ENCODE results near the gene CNBD2. TPM values are rescaled to one million over a fixed set of nuclear protein-coding genes. Genes with fewer than 3 reads are reported as not detected.
"Not testable (repeated sequence)": the region's sequence is repeated elsewhere in the genome, so short reads cannot be mapped to it uniquely, and the experiment has no call there.

The CNBD2 gene
- total RNA-seq, 5 donors from 2014 or later (not counting 1 experiment from before 2014, with no cell fraction given) = 5.3 to 20.1 (median 7.4) TPM

- H3K27ac Mint-ChIP-seq = peak overlapping the region; percentile 99 to 100
Observed at GRCh38 chr20:35953387-35954199, 14.8 kb upstream of the CNBD2 start.

GRCh38 chr20:35954200-35954906 lies 14.0 kb upstream of the CNBD2 start, which contains the start of gene SCAND1:
Gene SCAND1, minus strand, starts transcription at chr20:35954502. Its CDS starts 218 bp downstream, at chr20:35954284.
- Mint-ChIP-seq H3K4me3 (peak within 1 kb of the TSS; percentile 95 to 99 (median 99)), H3K9me3 (peaks cover 0 to 3% (median 0%) of the 10 kb centered on the region in 3 donors), H3K36me3 (no peaks in the 10 kb centered on the region), H3K4me1 (peaks cover 20 to 23% (median 21%) of the 10 kb centered on the region in 3 donors), H3K27ac (peak within 1 kb of the TSS; percentile 99 to 100), H3K27me3 (no peaks in the 10 kb centered on the region)
- DNase-seq (peak; percentile 91 to 99 (median 95)), ATAC-seq (replicated peaks in 1 of 4) (peak; percentile 86 to 91 (median 88))
- ChIA-PET POLR2A (interaction anchor here (0.5 to 1.7 kb wide), 11 partner anchors 11 to 1842 kb away, joined by 3 to 6 read pairs (median 4); partner anchors contain the start of genes EIF2S2 (in 1 of the 2), PHF20 (in 1 of the 2), RBM39 (in 1 of the 2) and SPAG4 (in 1 of the 2)), CTCF (interaction anchor here (0.5 to 2.4 kb wide), 20 partner anchors 12 to 1141 kb away, joined by 3 to 16 read pairs (median 4); partner anchors contain the start of genes CEP250 (in 1 of the 2), PHF20 (in 1 of the 2), RBL1 (in 1 of the 2) and RBM39 (in 1 of the 2))
- H3K27me3 ChIP-seq (replicated peaks in 1 of 2; ENCODE audit: control insufficient read depth in 2 of 2, extremely low read depth in 1 of 2, insufficient read depth in 2 of 2, low read length in 1 of 2) = no peaks in the 10 kb centered on the region
- H3K9me3 ChIP-seq = no peaks in the 10 kb centered on the region
- under 1% methylated on average over 76 of the region's 76 CpGs for WGBS (ENCODE audit: insufficient coverage)
- peaks cover 14 to 29% of the 10 kb centered on the region in 2 experiments for H3K4me1 ChIP-seq (ENCODE audit: control insufficient read depth in 1 of 2, extremely low read depth in 1 of 2, insufficient read depth in 2 of 2, low read length in 2 of 2)
- peaks cover 0 to 2% of the 10 kb centered on the region in 2 donors for H3K36me3 ChIP-seq (ENCODE audit: control insufficient read depth in 2 of 2, extremely low read depth in 1 of 2, insufficient read depth in 1 of 2, low read length in 1 of 2)
- peak within 1 kb of the TSS; percentile 98 for H3K27ac ChIP-seq (ENCODE audit: low read length)
- H3K4me3 ChIP-seq (ENCODE audit: control insufficient read depth in 1 of 2, extremely low read depth in 1 of 2, low read length in 1 of 2) = peak within 1 kb of the TSS; percentile 82 to 87

More at GRCh38 chr20:35953387-35954199, 14.8 kb upstream of the CNBD2 start:
- under 1% methylated on average over 60 of the region's 65 CpGs for WGBS (ENCODE audit: insufficient coverage)
- peak overlapping the region; percentile 98 for H3K27ac ChIP-seq (ENCODE audit: low read length)
- Mint-ChIP-seq H3K27me3 (no peaks in the 10 kb centered on the region), H3K36me3 (peaks cover under 1% of the 10 kb centered on the region), H3K9me3 (no peaks in the 10 kb centered on the region), H3K4me3 (peak overlapping the region; percentile 95 to 99 (median 99)), H3K4me1 (peaks cover 20 to 26% (median 21%) of the 10 kb centered on the region in 3 donors)
- no peaks in the 10 kb centered on the region for H3K27me3 ChIP-seq (replicated peaks in 1 of 2; ENCODE audit: control insufficient read depth in 2 of 2, extremely low read depth in 1 of 2, insufficient read depth in 2 of 2, low read length in 1 of 2)
- no peaks in the 10 kb centered on the region for H3K9me3 ChIP-seq
- H3K36me3 ChIP-seq (ENCODE audit: control insufficient read depth in 2 of 2, extremely low read depth in 1 of 2, insufficient read depth in 1 of 2, low read length in 1 of 2) = peaks cover 0 to 7% of the 10 kb centered on the region in 2 donors
- peaks cover 14 to 29% of the 10 kb centered on the region in 2 experiments for H3K4me1 ChIP-seq (ENCODE audit: control insufficient read depth in 1 of 2, extremely low read depth in 1 of 2, insufficient read depth in 2 of 2, low read length in 2 of 2)
- POLR2A ChIA-PET = interaction anchor here (0.6 to 1.6 kb wide), 12 partner anchors 10 to 1192 kb away, joined by 3 to 6 read pairs (median 3); partner anchors contain the start of genes PHF20 (in 1 of the 2), RBM39 (in 1 of the 2) and SPAG4 (in 1 of the 2)
- H3K4me3 ChIP-seq (ENCODE audit: control insufficient read depth in 1 of 2, extremely low read depth in 1 of 2, low read length in 1 of 2) = peak overlapping the region; percentile 82 to 87
- CTCF ChIA-PET = interaction anchor here (0.6 to 2.4 kb wide), 18 partner anchors 11 to 1142 kb away, joined by 3 to 16 read pairs (median 4); partner anchors contain the start of genes CEP250 (in 1 of the 2), PHF20 (in 1 of the 2), RBL1 (in 1 of the 2) and RBM39 (in 1 of the 2)
- ATAC-seq (replicated peaks in 1 of 4) (peak; percentile 29 to 43 (median 42)), DNase-seq (peak; percentile 39 to 77 (median 64))

- ChIA-PET CTCF (interaction anchor here (0.7 to 2.4 kb wide), 9 partner anchors 12 to 1140 kb away, joined by 3 to 16 read pairs (median 4); partner anchors contain the start of genes CEP250 (in 1 of the 2), PHF20 (in 1 of the 2) and RBL1 (in 1 of the 2)), POLR2A (interaction anchor here in 1 of 2 donors (0.7 to 1.7 kb wide), 5 partner anchors 16 to 213 kb away, joined by 3 to 5 read pairs (median 4); partner anchors contain the start of genes PHF20 and RBM39)
- ATAC-seq (replicated peaks in 1 of 4) (peak in 2 of 4 experiments; percentile 1 to 2), DNase-seq (peak in 31 of 35 experiments; percentile 6 to 69 (median 45))
- H3K36me3 ChIP-seq (ENCODE audit: control insufficient read depth in 2 of 2, extremely low read depth in 1 of 2, insufficient read depth in 1 of 2, low read length in 1 of 2) = no peaks in the 10 kb centered on the region
- WGBS (ENCODE audit: insufficient coverage) = 1% methylated on average over 15 of the region's 19 CpGs
- peaks cover 0 to 6% (median 0%) of the 10 kb centered on the region in 3 donors for H3K9me3 Mint-ChIP-seq
- no peaks in the 10 kb centered on the region for H3K27me3 ChIP-seq (replicated peaks in 1 of 2; ENCODE audit: control insufficient read depth in 2 of 2, extremely low read depth in 1 of 2, insufficient read depth in 2 of 2, low read length in 1 of 2)
- H3K27ac ChIP-seq (ENCODE audit: low read length) = peak overlapping the region; percentile 92
- peak overlapping the region; percentile 99 to 100 for H3K27ac Mint-ChIP-seq
- H3K9me3 ChIP-seq = no peaks in the 10 kb centered on the region
- H3K36me3 Mint-ChIP-seq = no peaks in the 10 kb centered on the region
- H3K4me1 Mint-ChIP-seq = peaks cover 20 to 23% (median 21%) of the 10 kb centered on the region in 3 donors
- peak overlapping the region; percentile 95 to 99 (median 99) for H3K4me3 Mint-ChIP-seq
- H3K4me3 ChIP-seq (ENCODE audit: control insufficient read depth in 1 of 2, extremely low read depth in 1 of 2, low read length in 1 of 2) = peak overlapping the region; percentile 82 to 87
- H3K27me3 Mint-ChIP-seq = no peaks in the 10 kb centered on the region
- H3K4me1 ChIP-seq (ENCODE audit: control insufficient read depth in 1 of 2, extremely low read depth in 1 of 2, insufficient read depth in 2 of 2, low read length in 2 of 2) = peaks cover 14 to 29% of the 10 kb centered on the region in 2 experiments
Observed at GRCh38 chr20:35954907-35955251, 13.5 kb upstream of the CNBD2 start.

- Histone ChIP-seq H3K9me3 (no peaks in the 10 kb centered on the region), H3K27me3 (replicated peaks in 1 of 2; ENCODE audit: control insufficient read depth in 2 of 2, extremely low read depth in 1 of 2, insufficient read depth in 2 of 2, low read length in 1 of 2) (peaks cover 0 to under 1% of the 10 kb centered on the region in 2 experiments), H3K4me1 (ENCODE audit: control insufficient read depth in 1 of 2, extremely low read depth in 1 of 2, insufficient read depth in 2 of 2, low read length in 2 of 2) (peaks cover 14 to 29% of the 10 kb centered on the region in 2 experiments), H3K4me3 (ENCODE audit: control insufficient read depth in 1 of 2, extremely low read depth in 1 of 2, low read length in 1 of 2) (no peak overlapping the region), H3K27ac (ENCODE audit: low read length) (no peak overlapping the region), H3K36me3 (ENCODE audit: control insufficient read depth in 2 of 2, extremely low read depth in 1 of 2, insufficient read depth in 1 of 2, low read length in 1 of 2) (no peaks in the 10 kb centered on the region)
- Mint-ChIP-seq H3K27ac (no peak overlapping the region), H3K4me3 (peak overlapping the region in 2 of 3 donors; percentile 17 to 25), H3K9me3 (peaks cover 0 to 6% (median 0%) of the 10 kb centered on the region in 3 donors), H3K36me3 (no peaks in the 10 kb centered on the region), H3K4me1 (peaks cover 18 to 20% (median 20%) of the 10 kb centered on the region in 3 donors), H3K27me3 (no peaks in the 10 kb centered on the region)
- CTCF ChIA-PET = no interaction called here
- POLR2A ChIA-PET = no interaction called here
- no peak for ATAC-seq (replicated peaks in 1 of 4)
- DNase-seq = no peak
Observed at GRCh38 chr20:35956616-35957015, 11.8 kb upstream of the CNBD2 start.

GRCh38 chr20:35959291-35959690 lies 9.1 kb upstream of the CNBD2 start:
- not testable (repeated sequence) for DNase-seq, H3K4me3 Mint-ChIP-seq
- no CpG with 5 or more reads among the region's 6 CpGs for WGBS (ENCODE audit: insufficient coverage)

More at GRCh38 chr20:35959291-35959690, 9.1 kb upstream of the CNBD2 start:
- H3K4me1 ChIP-seq (ENCODE audit: control insufficient read depth in 1 of 2, extremely low read depth in 1 of 2, insufficient read depth in 2 of 2, low read length in 2 of 2) = peaks cover 7 to 10% of the 10 kb centered on the region in 2 experiments
- H3K36me3 ChIP-seq (ENCODE audit: control insufficient read depth in 2 of 2, extremely low read depth in 1 of 2, insufficient read depth in 1 of 2, low read length in 1 of 2); H3K27ac ChIP-seq (ENCODE audit: low read length); POLR2A ChIA-PET; H3K27me3 ChIP-seq (replicated peaks in 1 of 2; ENCODE audit: control insufficient read depth in 2 of 2, extremely low read depth in 1 of 2, insufficient read depth in 2 of 2, low read length in 1 of 2); H3K4me1 Mint-ChIP-seq; H3K9me3 Mint-ChIP-seq; CTCF ChIA-PET; H3K27ac Mint-ChIP-seq; H3K27me3 Mint-ChIP-seq; H3K4me3 ChIP-seq (ENCODE audit: control insufficient read depth in 1 of 2, extremely low read depth in 1 of 2, low read length in 1 of 2); ATAC-seq (replicated peaks in 1 of 4); H3K36me3 Mint-ChIP-seq; H3K9me3 ChIP-seq: not testable (repeated sequence)
